Embryonic facial prominence (tissue), 1 donor: ENCODE data around the gene PLD5.
"Not testable (repeated sequence)": the region's sequence is repeated elsewhere in the genome, so short reads cannot be mapped to it uniquely, and the experiment has no call there.

Source experiments
- DNase-seq: peaks from one replicate; pipeline ENCODE4 v3.0.0-alpha.2; 2016; ENCODE audit errors: extremely low spot score

Gene PLD5

DNA sequence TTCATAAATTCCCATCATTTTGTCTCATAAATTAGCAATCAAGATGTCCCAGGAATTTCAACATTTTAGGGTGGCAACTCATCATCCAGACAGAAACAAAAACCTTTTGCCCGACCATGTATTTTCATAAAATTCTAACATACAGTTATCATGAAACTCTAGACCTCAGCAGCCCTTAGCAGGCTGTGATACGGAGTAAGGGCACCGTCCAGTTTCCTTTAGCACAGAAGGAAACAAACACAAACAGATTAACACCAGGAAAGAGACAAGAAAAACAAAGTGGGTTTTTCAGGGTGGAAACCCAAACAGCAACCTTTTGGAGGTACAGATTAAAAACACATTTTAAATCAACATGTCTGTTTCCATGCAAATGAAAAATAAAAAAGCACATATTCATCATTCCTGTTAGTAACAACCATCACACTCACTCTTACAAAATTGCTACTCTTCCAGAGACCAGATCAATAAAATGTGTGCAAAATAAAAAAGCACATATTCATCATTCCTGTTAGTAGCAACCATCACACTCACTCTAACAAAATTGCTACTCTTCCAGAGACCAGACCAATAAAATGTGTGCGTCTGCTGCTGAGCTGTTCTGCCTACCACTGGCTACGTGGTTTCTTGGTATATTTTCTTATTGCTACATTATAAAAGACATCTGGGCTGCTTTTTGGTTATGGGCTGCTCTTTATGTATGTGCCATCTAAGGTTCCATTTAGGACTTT is 241.6 kb downstream of the PLD5 start:
- not testable (repeated sequence) for DNase-seq

DNA sequence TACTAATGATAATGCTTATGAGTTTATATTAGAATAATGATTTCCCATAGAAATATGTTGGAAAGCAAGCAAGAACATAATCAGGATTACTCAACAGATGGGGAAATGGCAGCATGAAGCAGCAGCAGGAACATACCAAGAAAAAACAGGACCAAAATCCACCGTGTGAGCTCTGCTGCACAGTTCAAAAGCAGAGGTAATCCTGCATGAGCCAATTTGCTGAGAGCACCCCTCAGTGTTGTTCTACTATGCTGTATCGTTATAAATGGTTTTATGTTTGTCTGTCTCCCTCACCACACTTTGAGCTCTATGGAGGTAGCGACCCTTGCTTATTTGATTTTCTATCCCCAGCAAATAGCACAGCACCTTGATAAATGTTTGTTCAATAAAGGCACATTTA is 246.1 kb downstream of the PLD5 start:
- DNase-seq: not testable (repeated sequence)

DNA sequence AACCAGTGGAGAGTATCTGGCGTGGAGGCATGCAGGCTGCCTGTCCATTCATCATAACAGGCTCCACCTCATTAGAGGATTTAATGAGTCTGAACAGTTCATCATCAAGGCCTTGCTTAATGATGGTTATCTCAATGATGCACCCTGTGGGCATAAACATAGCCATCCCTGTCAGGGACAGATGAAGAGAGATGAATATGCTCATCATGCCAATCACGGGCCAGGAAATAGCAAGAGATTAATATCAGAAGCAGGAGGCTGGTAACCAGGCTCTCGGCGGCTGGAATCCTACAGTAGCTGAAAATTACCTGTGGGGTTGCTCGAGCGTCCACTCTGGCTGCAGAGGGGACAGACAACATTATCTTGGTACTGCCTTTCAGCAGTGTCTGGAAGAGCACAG is 247.7 kb downstream of the PLD5 start:
- DNase-seq: not testable (repeated sequence)

DNA sequence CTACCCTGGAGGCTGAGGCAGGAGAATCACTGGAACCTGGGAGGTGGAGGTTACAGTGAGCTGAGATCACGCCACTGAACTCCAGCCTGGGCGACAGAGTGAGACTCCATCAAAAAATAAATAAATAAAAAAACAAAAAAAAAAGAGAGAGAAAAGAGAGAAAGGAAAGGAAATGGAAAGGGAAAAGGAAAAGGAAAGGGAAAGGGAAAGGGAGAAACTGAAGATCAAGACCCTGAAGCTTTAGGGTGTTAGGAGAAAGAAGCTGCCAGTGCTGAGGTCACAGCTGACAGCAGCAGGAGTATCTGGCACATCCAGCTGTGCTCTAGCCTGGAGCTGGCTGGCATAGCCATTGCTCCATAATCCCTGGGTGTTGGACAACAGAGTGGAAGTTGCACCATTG is 257.5 kb downstream of the PLD5 start:
- not testable (repeated sequence) for DNase-seq

DNA sequence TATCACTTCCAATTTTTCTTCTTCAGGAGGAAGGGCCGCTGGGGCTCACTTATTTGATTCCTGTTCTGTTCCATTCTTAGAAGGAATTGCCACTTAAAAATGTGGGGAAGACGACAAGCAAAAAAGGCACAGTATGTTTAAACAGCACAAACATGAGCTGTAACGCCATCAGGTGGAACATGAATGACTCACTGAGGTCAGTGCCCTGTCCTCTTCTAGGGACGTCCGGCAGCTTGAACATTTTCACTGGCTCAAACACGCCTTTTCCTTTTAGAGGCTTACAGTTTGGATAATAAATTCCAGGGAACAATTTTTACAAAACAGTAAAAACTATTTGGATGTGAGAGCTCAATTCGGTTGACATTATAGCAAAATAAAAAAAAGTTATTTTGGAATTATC is 260.1 kb downstream of the PLD5 start:
- not testable (repeated sequence) for DNase-seq

DNA sequence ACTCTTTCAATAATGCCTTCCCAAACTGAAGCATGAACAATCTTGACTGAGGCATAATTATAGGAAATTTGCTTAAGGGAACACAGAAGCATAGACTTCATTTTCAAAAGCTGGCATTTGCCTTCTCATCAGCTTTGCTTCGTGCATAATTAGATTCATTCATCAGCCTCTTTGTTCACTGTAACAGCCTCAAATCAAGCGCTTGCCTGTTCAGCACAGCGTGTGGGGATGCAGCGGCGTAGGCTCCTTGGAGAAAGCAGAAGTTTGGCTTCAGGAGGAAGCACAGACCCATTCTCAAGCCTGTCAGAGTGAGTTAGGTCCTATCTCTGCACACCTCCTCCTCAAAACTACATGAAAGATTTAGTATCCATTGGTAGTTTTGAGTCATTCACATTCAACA is 279.2 kb downstream of the PLD5 start:
- no peak for DNase-seq

DNA sequence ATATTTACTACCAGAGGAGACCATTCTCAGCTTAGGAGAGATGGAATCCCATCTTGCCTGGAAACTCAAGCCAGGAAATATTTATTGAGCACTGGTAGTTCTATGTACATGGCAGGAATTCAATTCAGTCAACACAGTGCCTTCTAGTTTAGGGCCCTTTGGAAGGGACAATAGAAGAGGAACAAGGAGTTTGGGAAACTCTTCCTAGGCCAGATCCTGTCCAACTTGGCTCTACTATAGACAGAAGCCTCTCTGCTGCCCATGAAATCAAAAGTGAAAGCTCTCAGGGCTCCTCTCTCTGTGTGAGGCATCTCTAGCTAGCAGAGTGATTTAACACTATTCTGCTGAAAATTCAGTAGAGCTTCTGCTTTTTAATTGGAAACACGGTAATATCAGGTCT is 281.0 kb downstream of the PLD5 start:
- DNase-seq: no peak

DNA sequence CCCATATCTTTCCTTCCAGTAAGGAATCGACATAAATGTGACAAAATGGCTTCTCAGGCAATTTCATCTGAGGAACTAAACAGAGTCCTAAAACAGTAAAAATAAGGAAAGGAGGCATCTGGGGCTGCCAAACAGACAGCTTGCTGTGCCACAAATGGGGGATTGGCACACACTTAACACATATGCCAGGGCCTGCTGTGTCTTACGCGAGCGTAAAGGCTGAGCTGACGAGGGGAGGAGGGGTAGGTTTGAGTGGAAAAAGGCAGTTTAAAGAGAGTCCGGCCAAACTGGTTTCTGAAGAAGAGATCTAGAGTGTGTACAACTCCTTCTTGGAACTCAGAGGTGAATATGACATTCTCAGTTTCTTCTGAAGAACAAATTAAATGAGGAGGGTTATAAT is 281.5 kb downstream of the PLD5 start:
- no peak for DNase-seq

DNA sequence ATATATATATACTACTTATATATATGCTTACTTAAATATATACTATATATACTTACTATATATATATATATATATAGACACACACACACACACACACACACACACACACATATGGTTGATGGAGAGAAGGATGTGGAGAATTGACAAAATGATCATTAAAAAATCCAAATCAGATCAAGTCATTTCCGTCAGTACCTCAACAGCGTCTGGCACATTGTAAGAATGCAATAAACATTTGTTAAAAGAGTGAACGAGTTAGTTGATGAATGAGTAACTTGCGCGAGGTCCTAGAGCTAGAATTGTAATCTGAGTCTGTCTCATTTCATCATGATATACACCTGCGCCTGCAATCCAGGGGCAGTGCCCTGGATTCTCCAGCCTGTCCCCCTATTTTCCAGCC is 282.6 kb downstream of the PLD5 start:
- DNase-seq: no peak

DNA sequence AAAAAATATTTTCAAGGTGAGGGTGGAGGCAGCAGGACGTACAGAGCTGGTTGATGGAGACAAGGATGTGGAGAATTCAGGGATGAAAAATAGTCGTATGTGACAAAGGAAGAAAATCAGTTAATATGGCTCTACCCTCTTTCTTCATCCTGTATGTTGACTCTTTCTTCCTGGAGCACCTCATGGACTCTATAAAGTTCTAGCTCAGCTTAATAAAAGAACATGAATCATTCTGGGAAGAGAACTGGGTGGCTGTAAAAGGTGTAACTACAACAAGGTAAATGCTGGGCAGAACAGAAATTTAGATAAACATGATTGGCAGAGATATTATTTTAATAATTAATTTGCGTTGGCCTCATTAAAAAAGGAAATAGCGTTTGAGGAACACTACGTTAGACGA is 283.8 kb downstream of the PLD5 start:
- DNase-seq: no peak

DNA sequence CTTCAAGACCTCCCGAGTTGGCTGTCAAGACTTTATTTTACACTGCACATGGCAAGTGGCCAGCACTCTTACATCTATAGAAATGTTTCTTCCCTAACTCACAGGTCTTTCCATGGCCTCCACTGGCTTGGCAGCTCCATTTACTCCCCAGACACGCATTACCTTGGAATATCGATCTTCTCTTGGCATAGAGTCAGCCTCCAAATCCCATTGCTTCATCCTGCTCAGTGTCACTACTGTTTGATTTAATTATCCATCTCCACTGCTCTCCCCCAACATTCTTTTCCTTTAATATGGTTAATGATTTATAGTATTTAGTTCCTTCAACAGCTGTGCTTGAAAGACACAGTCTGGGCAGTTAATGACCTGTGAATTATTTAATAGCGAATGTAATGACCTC is 284.4 kb downstream of the PLD5 start:
- no peak for DNase-seq

DNA sequence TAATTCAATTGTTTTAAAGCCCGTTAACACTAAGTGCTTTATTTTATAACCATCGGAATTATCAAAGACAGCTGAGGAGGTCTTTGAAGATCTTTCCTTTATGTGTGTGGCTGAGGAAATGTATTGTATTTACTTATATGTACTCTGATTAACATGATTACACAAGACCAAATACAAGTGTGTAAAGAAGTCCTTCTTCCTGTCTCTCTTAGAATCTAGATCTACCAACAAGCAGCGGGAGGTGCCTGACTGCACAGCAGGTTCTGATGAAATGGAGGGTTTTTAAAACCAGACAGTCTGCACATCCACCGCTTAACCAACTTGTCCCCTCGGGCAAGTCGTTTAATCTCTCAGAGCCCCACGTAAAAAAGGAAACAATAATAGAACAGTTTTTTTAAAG is 285.1 kb downstream of the PLD5 start:
- DNase-seq: no peak

DNA sequence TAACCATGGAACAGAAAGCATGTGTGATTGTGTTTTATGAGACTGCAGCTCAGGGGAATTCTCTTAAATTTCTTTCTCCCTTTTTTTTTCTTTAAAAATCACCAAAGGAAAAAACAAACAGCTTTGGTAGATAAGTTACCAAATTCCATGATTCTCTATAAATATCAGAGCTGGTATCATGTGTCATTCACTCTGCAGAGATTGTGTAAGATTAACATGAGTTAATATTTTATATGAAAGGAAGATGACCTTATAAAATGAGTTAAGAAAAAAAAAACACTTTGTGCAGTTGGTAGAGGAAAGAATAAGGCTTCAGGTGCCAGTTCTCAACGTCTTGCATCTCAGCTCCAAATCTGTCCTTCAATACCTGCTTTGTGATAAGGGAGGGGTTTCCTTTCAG is 287.4 kb downstream of the PLD5 start:
- no peak for DNase-seq

DNA sequence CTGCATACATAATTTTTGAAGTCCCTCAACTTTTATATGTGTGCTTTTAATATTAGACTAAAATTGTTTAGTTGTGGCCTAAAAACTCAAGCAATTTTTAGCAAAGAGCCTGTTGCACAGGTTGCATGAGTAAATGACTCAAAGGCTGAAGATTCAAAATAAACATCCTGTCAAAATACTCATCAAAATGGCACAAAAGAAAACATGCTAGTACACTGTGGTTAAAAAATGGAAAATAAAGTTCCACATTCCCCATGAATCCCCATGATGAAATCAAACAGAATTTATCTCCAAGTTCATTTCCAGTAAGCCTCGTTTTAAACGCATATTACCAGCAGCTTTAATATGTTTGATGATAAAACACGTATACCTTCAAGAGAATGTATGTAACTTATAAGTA is 295.5 kb downstream of the PLD5 start:
- DNase-seq: no peak

DNA sequence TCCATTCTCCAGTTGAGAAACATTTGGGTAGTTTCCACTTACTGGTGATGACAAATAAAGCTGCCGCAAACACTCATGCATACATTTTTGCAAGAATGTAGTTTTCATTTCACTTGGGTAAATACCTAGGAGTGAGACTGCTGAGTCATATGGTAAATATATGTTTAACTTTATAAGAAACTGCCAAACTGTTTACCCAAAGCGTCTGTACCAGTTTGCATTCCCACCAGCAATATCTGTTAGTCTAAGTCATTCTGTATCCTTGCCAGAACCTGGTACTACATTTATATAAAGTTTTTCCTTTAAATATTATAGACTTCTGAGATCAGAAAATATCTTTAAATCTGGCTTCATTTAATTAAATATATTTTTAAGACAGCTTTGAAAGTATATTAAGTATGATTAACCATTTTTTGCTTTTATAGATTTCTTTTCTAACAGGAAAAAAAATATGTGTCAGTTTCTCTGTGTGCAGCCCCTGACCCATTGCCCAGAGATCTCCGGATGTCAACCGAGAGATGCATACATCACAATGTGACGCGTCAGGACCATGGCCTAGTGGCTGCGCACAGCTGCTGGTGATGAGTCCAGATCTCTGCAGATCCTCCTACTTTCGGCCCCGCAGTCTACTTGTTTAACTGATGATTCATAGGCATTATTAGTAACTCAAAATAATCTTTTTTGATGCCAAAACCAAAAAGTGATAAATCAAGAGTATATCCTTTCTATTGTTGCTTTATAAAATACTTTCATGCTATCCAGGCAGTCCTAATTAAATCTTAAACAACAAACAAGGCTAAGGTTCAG is 298.5 kb downstream of the PLD5 start:
- DNase-seq: no peak

DNA sequence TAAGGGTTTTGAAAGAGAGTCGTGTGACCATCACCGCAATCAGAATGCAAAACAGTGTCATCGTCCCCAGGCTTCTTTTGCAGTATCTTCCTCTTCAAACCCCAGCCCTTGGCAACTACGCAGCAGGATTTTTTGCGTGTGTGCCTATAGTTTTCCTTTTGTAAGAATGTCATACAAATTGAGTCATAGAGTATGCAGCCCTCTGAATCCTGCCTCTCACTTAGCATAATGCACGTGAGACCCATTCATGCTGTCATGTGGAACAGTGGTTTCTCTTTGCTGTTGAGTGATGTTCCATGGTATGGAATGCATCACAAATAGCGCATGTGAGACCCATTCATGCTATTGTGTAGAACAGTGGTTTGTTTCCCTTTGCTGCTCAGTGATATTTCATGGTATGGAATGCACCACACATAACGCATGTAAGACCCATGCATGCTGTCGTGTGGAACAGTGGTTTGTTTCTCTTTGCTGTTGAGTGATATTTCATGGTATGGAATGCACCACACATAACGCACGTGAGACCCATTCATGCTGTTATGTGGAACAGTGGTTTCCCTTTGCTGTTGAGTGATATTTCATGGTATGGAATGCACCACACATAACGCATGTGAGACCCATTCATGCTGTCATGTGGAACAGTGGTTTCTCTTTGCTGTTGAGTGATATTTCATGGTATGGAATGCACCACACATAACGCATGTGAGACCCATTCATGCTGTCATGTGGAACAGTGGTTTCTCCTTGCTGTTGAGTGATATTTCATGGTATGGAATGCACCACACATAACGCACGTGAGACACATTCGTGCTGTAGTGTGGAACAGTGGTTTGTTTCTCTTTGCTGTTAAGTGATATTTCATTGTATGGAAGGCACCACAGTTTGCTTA is 299.4 kb downstream of the PLD5 start:
- not testable (repeated sequence) for DNase-seq

DNA sequence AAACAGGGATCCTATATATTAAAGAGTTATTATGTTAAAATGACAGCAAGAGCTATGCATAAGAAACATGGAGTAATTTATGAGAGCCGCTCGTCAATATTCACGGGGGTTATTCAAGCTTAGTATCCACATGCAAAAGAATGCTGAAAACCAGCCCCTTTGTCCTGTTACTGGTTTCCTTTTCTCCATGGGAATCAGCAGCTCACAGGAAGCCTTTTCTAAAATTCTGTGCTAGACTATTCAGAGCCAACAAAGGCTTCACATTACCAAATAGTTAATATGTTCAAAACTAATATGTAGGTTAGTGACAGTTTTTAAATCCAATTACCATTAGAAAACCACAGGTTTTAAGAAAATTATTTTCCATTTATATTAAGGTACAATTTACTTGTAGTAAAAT is 300.0 kb downstream of the PLD5 start:
- DNase-seq: no peak

DNA sequence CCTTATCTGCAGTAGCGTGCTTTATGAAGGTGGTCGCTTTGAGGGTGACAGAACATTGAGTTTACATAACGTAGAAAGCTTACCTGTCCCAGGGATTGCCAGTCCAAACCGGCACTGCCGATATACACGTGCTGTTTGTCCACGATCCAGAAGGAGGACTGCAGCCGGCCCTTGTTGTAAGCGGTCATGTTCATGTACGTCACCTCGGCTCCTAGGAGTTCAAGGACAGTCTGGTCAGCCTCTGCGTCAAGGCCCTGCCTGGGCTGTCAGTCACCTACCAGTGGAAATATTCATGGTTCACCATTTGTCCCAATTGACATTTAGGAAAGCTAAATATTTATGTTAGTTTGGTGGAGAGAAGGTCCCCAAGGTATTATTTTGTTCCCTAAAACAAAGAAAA is 304.6 kb downstream of the PLD5 start:
- no peak for DNase-seq

DNA sequence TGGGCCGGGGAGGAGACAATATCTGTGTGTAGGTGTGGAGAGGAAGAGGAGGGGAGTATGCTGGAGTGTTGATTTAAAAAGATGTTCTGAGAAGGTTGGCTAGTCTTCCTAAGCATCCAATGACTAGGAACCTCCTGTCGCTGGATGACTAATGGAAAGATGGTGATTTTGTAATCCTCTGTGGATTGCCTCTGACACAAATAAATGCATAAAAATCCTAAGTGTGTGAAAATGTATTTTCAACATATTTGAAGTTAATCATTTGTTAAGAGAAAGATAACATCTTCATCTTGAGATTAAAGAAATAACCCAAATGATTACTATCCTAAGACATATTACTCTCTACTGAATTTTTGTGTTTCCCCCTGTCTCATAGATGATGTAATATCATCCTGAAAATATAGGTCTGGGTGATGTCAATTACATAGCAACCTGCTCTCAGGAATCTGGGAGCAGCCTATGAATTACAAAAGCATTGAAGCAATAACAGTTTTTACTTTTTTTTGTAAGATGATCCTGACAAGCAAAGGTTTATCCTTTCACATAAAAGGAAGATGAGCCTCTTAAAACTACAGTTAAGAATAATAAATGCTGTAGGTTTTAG is 305.1 kb downstream of the PLD5 start:
- DNase-seq: no peak

DNA sequence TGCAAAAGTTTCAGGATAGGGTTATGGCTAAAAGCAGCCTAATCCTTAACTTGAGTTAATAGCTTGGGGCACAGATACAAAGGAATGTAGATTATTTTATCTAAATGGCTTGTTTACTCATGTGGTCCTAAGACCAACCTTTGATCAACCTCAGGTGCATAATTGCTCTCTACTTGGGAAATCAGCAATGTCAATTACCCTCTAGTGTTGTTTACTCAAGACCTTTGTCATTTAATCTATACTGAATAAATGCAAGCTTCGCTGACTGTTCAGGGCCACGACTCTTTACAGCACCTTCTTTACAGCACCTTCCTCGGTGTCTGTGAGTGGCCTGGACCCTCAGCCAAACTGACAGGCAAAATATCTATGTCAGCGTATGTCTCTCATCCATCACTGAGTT is 308.1 kb downstream of the PLD5 start:
- DNase-seq: no peak

DNA sequence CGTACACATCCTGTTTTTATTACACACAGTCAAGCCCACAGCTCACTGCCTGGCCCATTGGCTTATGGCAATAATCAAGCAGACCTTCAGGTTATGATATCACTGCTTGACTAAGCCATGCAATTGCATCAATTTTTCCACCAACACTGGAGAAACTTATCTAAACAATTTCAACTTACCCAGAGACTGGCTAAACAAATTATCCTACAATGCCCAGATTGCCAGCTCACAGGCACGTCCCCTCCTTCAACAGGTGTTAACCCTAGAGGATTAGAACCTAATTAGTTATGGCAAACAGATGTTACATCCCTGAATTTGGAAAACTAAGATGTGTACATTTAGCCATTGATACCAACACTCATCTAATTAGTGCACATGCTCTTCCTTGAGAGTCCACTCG is 310.0 kb downstream of the PLD5 start:
- not testable (repeated sequence) for DNase-seq

DNA sequence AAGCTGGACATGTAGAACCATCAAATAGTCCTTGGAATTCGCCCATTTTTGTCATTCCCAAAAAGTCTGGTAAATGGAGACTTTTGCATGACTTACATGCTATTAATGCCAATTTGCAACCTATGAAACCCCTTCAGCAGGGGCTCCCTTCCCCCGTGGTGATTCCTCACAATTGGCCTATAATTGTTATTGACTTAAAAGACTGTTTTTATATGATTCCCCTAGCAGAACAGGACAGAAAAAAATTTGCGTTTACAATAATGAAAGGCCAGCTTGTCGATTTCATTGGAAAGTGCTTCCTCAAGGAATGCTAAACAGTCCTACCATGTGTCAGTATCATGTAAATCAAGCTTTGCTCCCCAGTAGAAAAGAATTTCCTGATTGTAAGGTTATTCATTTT is 311.5 kb downstream of the PLD5 start:
- not testable (repeated sequence) for DNase-seq
